ENCODE results near the gene MFAP5.
"Not testable (repeated sequence)": the region's sequence is repeated elsewhere in the genome, so short reads cannot be mapped to it uniquely, and the experiment has no call there.

The MFAP5 gene

DNA sequence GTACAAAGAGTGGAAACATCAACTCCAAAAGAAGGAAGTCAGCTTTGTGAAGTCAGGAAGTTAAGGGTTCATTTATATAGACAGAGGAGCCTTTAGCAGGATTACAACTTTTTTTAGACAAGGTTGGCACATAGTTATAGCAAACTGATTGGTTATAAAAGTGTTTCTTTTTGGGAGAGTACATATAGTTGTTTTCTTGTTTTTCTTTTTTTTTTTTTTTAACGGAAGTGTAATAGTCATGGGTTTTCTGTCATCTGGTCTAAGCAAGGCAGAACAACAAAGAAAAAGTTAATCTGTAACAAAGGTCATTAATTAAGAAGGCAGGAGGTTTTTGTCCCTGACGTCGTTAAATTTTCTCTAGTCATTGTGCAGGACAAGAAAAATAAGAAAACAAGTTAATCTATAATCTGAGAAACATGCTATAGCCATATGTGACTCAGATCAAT lies 13.0 kb upstream of the MFAP5 start:
- DNase-seq (ENCODE audit: low read depth in 2 of 2): no peak

DNA sequence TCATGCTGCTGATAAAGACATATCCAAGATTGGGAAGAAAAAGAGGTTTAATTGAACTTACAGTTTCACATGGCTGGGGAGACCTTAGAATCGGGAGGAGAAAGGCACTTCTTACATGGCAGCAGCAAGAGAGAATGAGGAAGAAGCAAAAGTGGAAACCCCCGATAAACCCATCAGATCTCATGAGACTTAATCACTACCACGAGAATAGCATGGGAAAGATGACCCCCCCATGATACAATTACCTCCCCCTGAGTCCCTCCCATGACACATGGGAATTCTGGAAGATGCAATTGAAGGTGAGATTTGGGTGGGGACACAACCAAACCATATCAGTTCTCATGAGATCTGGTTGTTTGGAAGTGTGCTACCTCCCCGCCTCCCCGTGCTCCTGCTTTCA lies 9.8 kb upstream of the MFAP5 start:
- DNase-seq (ENCODE audit: low read depth in 2 of 2): no peak

DNA sequence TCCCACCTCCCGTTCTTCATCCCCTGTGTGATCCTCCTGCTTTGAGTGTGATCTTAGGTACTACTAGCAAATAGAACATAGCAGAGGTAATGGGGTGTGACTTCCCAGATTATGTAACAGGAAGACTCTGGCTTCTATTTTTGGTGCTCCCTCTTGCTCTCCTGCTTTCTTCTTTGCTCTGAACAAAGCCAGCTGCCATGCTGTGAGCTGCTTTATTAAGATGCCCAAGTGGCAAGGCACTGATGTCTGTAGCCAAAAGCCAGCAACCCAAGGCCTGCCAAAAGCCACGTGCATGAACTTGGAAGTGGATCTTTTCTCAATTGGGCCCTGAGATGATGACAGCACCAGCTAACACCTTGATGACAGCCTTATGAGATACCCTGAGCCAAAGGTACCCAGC lies 5.8 kb upstream of the MFAP5 start:
- DNase-seq (ENCODE audit: low read depth in 2 of 2): no peak

DNA sequence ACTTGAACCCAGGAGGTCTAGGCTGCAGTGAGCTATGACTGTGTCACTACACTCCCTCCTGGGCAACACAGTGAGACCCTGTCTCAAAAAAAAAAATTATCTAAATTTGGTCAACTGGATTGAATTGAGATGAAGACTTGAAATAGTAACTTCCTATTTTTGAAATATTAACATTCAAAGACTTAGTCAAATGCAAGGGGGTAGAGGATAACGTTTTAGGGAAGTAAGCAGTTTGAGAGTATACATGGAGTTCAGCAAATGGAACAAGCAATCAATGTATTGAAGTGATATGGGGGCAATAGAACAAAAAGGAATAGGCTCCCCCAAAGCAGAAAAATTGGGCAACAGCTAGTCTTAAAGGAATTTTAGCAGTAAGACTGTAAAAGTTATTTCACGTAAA lies 4.6 kb upstream of the MFAP5 start:
- no peak for DNase-seq (ENCODE audit: low read depth in 2 of 2)

DNA sequence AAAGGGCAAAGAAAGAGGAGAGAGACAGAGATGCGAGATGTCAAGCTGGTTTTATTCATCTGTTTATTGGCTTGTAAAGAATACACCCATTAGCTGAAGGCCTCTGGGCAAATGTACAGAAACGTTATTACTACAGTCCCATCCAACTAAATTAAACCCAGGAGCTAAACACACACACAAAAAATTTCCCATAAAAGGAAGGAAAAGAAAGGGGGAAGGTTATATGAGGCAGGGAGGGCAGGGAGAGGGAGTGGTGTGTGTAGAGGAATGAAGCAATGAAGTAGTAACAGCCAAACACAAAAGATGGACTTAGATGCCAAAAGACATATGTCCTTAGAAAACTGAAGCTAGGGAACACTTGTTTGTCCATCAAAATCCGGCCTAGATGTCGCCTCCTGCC lies 3.1 kb upstream of the MFAP5 start:
- no peak for DNase-seq (ENCODE audit: low read depth in 2 of 2)

DNA sequence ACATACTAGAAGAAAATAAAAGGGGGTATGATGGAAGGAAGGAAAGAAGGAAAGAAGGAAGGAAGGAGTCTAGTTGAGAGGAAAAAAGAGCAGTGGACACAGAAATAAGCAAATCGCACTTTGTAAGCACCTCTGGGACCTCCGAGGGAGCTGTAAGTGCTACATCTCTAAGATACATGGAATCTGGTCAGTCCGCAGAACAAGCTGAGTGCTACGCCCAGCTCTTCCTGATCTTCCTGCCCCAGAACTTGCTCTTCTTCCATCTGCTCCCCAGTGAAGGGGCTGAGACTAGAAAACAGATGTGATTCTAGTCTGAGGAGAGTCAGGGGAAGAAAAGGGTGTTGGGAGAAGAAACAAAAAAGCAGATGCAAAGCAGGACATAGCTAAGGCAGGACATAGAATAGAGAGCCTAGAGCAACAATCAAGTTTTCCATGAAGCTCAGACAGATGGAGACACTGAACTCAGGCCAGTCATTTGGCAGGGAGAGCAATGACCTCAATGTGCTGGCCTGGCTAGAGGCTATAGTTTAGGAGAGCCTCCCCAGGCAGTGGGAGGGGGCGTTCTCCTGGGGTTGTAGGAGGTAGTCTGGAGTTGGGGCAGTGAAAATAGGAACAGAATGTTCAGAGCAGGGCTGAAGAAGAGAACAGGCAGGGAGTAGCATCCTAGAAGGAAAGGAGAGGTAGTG lies 1.7 kb upstream of the MFAP5 start:
- no peak for DNase-seq (ENCODE audit: low read depth in 2 of 2)

DNA sequence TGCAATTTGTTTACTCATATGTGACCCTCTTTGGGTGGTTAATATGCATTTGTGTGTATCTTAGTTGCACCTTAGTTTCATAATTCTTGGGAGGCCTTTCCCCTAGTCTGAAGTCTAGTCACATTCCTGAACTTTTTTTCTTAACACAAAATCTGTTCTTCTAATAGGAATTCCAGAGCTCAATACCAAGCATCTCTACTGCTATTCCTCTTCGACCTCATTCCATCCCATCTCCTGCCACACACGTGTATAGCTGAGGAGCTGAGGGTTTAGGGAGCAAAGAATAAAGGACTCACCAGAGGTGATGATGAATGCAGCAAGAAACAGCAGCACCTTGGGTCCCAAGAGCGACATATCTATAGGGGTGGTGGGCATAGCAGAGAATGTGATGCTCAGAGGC lies 875 bp downstream of the MFAP5 start:
- DNase-seq (ENCODE audit: low read depth in 2 of 2): no peak

DNA sequence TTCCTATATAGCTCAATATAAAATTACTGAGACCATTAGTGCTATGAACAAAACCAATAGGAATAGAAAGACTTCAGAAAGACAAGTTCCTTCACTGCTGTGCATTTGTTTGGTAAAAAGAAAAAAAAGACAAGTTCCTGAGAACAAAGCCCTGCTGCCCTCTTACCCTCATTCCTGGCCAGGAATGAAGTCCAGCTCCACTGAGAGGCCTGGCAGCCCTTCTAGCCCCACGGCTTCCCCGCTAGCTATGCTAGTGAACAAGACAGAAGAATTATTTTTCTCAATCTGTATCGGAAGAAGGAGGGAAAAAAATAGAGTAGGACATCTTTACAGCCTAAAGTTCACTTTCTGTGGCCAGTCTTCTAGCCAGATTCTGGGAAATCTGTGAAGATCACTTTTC lies 1.6 kb downstream of the MFAP5 start:
- no peak for DNase-seq (ENCODE audit: low read depth in 2 of 2)

DNA sequence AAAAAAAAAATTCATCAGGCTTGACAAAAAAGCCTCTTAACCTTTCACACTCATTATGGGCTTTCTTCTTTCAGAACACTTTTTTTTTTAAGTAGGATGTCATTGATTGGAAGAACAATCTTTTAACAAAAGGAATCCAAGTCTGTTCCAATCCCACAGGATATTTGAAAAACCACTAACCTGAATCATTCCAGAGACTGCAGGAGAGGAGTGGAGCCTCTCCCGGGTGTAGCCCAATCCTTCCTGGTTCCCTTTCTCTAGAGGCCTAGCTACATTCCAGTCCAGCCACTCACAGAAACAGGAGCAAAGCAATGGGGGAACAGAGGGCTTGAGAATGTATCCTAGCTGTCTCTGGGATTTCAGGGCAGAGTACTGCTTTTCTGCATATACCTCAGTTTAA lies 4.3 kb downstream of the MFAP5 start:
- no peak for DNase-seq (ENCODE audit: low read depth in 2 of 2)

DNA sequence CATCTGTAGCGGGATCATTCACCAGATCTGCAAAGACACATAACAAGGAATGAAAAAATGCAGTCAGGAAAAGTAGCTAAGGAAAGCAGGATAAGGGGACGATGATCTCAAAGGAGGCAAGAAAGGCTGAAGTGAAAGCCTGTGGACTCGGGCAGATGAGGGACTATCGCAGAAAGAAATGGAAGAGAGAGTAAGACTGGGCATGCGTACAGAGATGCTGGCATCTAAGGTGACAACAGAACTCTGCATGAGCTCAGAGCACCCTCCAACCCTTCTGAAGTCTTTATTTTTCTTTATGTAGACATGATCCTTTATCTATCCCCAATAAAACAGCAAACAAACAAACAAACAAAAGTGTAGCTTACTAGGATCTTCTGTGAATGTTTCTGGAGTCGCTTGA lies 7.2 kb downstream of the MFAP5 start:
- no peak for DNase-seq (ENCODE audit: low read depth in 2 of 2)

DNA sequence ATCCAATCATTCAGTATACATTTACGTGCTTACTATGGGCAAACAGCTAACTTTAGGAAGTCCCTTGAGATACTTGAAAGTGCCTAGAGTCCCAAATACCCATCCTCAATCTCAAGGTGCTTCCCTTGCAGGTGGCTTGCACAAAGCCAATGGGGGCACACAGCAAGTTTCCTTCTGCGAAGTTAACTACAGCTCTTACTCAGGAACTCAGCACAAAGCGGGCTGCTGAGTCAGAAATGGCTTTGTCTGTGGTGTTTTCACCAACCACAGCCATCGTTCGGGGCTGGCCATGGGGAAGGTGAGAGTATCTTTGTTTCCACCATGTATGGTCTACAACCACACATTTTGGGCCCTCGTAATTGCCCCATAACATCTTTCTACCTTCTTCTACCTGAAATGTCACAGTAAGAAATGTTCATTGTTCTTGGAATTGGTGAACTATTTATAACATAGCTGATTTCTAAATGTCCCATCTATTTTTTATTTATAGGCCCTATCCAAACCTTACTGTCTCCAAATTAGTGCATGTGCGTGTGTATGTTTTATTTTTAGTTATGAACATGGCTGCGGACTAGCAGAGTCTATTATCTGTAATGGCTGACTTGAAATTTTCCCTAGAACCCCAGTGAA lies 13.9 kb downstream of the MFAP5 start:
- peak; percentile 17 to 67 for DNase-seq (ENCODE audit: low read depth in 2 of 2)

DNA sequence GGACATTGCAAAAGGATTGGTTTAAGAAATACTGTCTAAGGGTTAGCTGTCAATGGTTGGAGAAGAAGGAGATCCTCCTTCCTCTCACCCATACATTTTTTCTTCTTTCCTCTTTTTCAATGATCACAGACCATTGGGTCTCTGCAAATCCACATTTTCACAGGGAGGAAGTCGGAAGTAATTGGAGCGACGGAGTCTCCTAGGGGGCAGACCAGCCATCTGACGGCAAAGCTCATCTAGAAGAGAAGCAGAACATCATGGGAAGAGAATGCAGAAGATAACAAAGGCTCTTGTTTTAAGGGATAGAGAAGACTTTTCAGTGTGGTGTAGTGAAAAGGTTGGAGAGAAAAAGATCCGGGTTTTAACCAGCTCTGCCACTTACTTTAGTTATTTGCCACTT lies 14.7 kb downstream of the MFAP5 start:
- no peak for DNase-seq (ENCODE audit: low read depth in 2 of 2)

DNA sequence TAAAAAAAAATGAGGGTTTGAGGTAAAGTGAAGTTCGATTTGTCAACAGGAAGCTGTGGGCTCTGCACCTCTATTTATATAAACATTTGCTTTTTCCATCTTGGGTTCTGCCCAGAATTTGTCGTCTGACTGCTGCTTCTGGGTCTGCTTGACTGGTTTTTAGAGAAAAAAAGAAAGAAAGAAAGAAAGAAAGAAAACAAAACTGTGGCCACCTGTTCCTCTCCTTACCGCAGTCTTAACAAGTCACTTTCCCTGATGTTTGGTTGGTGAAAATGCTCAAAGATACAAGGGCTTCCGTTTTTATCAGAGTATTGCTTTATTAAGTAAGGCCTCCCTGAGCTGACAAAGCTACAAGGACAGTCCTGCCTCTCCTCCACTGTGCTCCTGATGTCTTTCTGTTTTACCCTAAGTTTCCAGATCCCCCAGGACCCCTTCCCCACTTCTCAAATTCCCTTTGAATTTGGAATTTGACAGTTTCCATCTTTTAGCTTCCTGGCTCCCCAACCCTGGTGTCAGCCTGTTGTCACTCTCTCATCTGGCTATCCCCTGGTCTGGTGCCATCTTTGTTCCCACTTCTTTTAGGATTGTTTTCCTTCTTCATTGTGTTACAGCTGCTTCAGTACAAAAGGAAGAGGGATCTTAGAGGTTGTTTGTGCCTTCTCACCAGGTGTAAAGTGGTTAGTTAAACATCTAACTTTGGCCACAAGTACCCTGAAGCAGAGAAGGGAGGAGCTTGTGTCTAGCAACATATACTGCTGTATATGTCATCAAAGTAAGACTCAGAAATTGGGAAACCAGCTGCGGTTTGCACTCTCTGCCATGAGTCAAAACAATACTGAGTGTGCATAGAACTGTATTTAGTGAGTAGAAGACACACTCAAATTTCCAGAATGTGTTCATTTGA lies 18.0 kb downstream of the MFAP5 start:
- DNase-seq (ENCODE audit: low read depth in 2 of 2): peak in 1 of 2 experiments; percentile 31

DNA sequence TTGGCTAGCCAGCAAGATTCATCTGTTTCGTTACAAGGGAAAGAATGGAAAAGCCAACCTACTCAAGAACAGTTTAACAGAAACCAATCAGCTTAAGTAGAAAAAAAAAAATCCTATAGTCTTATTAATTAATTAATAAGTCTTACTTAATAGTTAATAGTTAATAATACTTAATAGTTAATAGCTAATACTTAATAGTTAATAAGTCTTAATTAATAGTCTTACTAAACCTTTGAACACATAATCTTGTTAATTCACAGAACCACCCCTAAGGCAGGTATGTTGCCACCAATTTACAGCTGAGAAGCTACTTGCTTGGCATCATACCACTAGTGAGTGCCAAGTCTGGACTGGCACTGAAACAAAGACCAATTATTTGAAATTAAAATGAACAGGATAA lies 19.9 kb downstream of the MFAP5 start:
- DNase-seq (ENCODE audit: low read depth in 2 of 2): no peak

DNA sequence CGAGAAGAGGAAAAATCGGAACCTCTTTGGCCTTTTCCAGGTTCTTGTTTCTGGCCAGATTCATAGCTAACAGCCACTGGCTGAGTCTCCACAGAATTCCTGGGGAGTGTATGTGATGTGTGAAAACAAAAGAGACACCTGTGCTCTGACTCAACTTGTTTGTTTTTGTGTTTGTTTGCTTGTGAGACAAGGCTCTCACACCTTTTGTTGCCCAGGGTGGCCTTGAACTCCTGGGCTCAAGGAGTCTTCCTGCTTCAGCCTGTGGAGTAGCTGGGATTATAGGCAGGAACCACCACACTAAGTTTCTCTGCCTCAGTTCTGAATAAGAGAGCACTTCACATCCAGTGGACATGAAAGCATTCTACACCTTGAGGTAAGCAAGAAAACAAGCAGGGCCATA lies 22.7 kb downstream of the MFAP5 start:
- DNase-seq (ENCODE audit: low read depth in 2 of 2): no peak

DNA sequence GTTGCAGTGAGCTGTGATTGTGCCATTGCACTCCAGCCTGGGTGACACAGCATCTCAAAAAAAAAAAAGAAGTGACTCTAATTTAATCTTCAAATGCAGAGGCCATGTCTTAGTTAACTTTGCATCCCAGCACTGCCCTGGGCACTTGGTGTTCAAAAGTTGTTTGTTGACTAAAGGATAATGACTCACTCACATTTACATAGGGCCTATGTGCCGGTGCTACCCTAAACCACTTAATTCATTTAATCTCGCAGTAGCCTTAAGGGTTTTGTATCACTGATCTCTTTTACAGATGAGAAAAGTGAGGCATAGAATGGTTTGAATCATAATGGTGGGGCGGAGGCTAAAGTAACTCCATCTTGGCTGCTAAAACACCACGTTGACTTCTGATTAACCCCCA lies 23.7 kb downstream of the MFAP5 start:
- DNase-seq (ENCODE audit: low read depth in 2 of 2): no peak

DNA sequence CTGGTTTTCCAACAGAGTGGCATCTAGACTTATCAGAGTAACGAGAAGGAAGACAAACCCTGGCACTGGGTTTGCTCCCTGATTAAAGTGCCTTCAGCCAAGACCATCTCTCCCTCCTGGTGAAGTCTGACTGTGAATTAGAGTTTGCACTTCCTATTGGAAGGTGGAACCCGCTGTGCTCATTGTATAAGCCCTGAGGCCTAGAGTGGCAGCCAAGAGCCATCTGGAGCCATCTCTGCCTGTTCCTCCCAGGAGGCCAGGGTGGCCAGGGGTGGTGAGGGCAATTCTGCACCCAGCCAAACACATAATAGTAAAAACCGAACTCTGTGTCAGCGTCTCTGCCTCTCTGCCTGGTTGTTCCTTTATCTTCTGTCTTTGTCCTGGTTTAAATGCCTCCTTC lies 25.0 kb downstream of the MFAP5 start:
- DNase-seq (ENCODE audit: low read depth in 2 of 2): no peak

DNA sequence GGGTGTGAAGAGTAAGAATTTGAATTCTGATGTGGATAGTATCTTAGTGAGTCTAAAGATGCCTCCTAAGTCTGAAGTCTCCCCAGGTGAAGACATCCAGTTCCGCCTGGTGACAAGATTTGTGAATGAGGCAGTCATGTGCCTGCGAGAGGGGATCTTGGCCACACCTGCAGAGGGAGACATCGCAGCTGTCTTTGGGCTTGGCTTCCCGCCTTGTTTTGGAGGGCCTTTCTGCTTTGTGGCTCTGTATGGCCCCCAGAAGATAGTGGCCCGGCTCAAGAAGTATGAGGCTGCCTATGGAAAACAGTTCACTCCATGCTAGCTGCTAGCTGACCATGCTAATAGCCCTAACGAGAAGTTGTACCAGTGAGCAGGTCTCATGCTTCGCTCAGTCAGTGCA lies 25.4 kb downstream of the MFAP5 start:
- no peak for DNase-seq (ENCODE audit: low read depth in 2 of 2)

DNA sequence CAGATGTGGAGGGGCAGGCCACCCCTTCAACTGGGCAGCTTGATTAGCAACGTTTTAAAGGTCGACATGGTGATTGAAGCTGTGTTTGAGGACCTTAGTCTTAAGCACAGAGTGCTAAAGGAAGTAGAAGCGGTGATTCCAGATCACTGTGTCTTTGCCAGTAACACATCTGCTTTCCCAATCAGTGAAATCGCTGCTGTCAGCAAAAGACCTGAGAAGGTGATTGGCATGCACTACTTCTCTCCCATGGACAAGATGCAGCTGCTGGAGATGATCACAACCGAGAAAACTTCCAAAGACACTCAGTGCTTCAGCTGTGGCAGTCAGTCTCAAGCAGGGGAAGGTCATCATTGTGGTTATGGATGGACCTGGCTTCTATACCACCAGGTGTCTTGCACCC lies 26.0 kb downstream of the MFAP5 start:
- no peak for DNase-seq (ENCODE audit: low read depth in 2 of 2)

DNA sequence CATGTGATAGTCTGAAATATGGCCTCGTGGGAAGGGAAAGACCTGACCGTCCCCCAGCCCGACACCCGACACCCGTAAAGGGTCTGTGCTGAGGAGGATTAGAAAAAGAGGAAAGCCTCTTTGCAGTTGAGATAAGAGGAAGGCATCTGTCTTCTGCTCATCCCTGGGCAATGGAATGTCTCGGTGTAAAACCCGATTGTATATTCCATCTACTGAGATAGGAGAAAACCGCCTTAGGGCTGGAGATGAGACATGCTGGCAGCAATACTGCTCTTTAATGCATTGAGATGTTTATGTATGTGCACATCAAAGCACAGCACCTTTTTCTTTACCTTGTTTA lies 26.6 kb downstream of the MFAP5 start:
- not testable (repeated sequence) for DNase-seq (ENCODE audit: low read depth in 2 of 2)

DNA sequence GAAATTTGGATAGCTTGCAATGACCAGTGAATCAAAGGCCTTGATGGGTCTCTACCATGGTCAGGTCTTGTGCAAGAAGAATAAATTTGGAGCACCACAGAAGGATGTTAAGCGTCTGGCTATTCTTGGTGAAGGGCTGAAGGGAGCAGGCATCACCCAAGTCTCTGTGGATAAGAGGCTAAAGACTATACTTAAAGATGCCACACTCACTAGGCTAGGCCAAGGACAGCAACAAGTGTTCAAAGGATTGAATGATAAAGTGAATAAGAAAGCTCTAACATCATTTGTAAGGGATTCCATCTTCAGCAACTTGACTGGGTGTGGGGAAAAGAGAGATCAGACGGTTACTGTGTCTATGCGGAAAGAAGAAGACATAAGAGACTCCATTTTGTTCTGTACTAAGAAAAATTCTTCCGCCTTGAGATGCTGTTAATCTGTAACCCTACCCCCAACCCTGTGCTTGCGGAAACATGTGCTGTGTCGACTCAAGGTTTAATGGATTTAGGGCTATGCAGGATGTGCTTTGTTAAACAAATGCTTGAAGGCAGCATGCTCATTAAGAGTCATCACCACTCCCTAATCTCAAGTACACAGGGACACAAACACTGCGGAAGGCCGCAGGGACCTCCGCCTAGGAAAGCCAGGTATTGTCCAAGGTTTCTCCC lies 27.2 kb downstream of the MFAP5 start:
- DNase-seq (ENCODE audit: low read depth in 2 of 2): not testable (repeated sequence)

DNA sequence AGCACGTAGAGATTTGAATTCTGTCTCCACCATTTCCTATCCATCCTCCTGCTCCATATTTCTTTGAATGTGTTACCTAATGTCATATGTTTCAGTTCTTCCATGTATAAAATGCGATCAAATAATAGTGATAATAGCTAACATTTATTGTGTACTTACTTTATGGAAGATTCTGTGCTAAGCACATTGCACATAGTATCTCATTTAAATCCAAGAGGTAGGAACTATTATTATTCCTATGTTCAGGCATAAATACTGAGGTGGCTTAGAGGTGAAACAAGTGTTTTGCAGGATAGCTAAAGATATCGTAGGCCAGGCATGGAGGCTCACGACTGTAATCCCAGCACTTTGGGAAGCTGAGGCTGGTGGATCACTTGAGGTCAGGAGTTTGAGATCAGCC lies 32.5 kb downstream of the MFAP5 start:
- no peak for DNase-seq (ENCODE audit: low read depth in 2 of 2)
